HEK293T (cell line): Measurements from ENCODE around the gene ADAMTS15.

Experiments
- CTCF ChIA-PET: fragments of 350-600 bp; formaldehyde crosslinking; extraction: SDS; loops from one replicate; lab custom pipeline; 2021; ENCODE audit warnings: antibody characterized with exemption, inconsistent platforms; lab: Yijun Ruan, JAX
- POLR2A ChIA-PET: fragments of 350-600 bp; formaldehyde crosslinking; extraction: SDS; loops from one replicate; lab custom pipeline; 2020; ENCODE audit warnings: antibody characterized with exemption, inconsistent platforms; lab: Yijun Ruan, JAX
- DNase-seq: peaks from one replicate; pipeline ENCODE4 v3.0.0; 2012; ENCODE audit warnings: mixed read lengths; ENCODE audit errors: extremely low spot score
- ARNT ChIP-seq: fragments of 450-650 bp; IDR thresholded peaks from 2 replicates; pipeline ENCODE4 v1.6.1; 2017; ENCODE audit warnings: mild to moderate bottlenecking
- BHLHE40 ChIP-seq: fragments of 450-650 bp; IDR thresholded peaks from 2 replicates; pipeline ENCODE4 v1.6.1; 2016; ENCODE audit warnings: mild to moderate bottlenecking, moderate library complexity, borderline replicate concordance
- CTBP1 ChIP-seq: fragments of 450-650 bp; IDR thresholded peaks from 2 replicates; pipeline ENCODE4 v1.6.1; 2016; ENCODE audit warnings: borderline replicate concordance
- ELF4 ChIP-seq: fragments of 450-650 bp; IDR thresholded peaks from 2 replicates; pipeline ENCODE4 v1.6.1; 2017; ENCODE audit warnings: antibody characterized with exemption
- FOXA1 ChIP-seq: fragments of 450-650 bp; IDR thresholded peaks from 2 replicates; pipeline ENCODE4 v1.6.1; 2016; ENCODE audit warnings: mild to moderate bottlenecking
- FOXK2 ChIP-seq: fragments of 450-650 bp; IDR thresholded peaks from 2 replicates; pipeline ENCODE4 v1.6.1; 2016; ENCODE audit warnings: mild to moderate bottlenecking
- FOXM1 ChIP-seq: fragments of 450-650 bp; IDR thresholded peaks from 2 replicates; pipeline ENCODE4 v1.6.1; 2017; ENCODE audit warnings: mild to moderate bottlenecking, borderline replicate concordance
- HDGF ChIP-seq: fragments of 450-650 bp; IDR thresholded peaks from 2 replicates; pipeline ENCODE4 v1.6.1; 2017; ENCODE audit warnings: antibody characterized with exemption, borderline replicate concordance
- L3MBTL2 ChIP-seq: fragments of 450-650 bp; conservative IDR thresholded peaks from 2 replicates; pipeline ENCODE4 v1.6.1; 2016; ENCODE audit warnings: mild to moderate bottlenecking
- LEF1 ChIP-seq: fragments of 450-650 bp; IDR thresholded peaks from 2 replicates; pipeline ENCODE4 v1.6.1; 2017; ENCODE audit warnings: mild to moderate bottlenecking, borderline replicate concordance
- NFRKB ChIP-seq: fragments of 450-650 bp; IDR thresholded peaks from 2 replicates; pipeline ENCODE4 v1.6.1; 2016; ENCODE audit warnings: mild to moderate bottlenecking, moderate library complexity
- SP1 ChIP-seq: fragments of 450-650 bp; IDR thresholded peaks from 2 replicates; pipeline ENCODE4 v1.6.1; 2017
- SUZ12 ChIP-seq: fragments of 450-650 bp; IDR thresholded peaks from 2 replicates; pipeline ENCODE4 v1.6.1; 2016; ENCODE audit warnings: mild to moderate bottlenecking
- TARDBP ChIP-seq: fragments of 450-650 bp; IDR thresholded peaks from 2 replicates; pipeline ENCODE4 v1.6.1; 2016
- ZNF384 ChIP-seq: fragments of 450-650 bp; IDR thresholded peaks from 2 replicates; pipeline ENCODE4 v1.6.1; 2016
- TF ChIP-seq, protein P1 (sequence below): fragments of 450-650 bp; IDR thresholded peaks from 2 replicates; pipeline ENCODE4 v1.6.1; 2016

The ADAMTS15 gene

DNA sequence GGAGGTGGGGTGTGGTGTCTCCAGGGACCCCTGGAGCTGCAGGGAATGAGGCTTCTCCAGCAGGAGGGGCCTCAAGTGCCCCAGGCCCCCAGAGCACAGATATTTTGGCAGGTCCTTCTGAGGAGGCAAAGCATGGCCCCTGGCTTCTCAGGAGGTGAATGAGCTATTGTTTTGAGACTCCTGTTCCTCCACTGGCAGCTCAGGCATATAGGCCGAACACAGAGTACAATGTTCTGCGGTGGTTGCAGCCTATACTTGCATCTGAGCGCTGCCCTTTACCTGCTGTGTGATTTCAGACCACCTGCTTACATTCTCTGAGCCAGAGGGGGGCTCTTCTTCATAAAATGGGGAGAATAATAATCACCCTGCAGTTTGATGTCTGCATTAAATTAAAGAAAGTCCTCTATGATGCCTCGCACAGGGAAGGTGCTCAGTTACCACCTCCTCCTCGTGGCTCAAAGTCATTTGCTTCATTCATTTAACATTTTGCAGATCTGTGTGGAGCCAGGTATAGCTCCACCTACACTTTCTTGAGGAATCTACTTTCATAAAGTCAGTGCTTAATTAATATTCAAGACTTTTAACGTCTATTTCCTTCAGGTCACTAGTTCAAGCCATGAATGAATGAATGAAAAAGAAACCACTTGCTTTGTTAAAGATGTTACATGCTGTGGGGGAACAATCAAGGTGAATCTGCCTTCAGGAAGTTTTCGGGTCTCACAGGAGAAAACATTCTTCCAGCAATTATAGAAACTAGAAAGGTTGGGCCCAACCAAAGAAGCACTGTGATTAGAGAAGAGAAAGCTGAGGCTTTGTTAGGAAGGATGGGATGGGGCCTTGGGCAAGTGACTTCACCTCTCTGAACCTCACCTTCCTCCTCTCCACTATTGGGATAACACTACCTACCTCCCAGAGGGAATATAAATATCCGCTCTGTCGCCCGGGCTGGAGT is 68.4 kb downstream of the ADAMTS15 start:
- CTCF ChIA-PET: no interaction called here
- no peak for DNase-seq
- POLR2A ChIA-PET: no interaction called here
- no peak for TF ChIP-seq FOXM1
- no peak for TF ChIP-seq BHLHE40
- TF ChIP-seq ELF4: no peak
- no peak for TF ChIP-seq CTBP1
- no peak for TF ChIP-seq ZNF384
- TF ChIP-seq, protein P1, sequence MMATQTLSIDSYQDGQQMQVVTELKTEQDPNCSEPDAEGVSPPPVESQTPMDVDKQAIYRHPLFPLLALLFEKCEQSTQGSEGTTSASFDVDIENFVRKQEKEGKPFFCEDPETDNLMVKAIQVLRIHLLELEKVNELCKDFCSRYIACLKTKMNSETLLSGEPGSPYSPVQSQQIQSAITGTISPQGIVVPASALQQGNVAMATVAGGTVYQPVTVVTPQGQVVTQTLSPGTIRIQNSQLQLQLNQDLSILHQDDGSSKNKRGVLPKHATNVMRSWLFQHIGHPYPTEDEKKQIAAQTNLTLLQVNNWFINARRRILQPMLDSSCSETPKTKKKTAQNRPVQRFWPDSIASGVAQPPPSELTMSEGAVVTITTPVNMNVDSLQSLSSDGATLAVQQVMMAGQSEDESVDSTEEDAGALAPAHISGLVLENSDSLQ: no peak
- no peak for TF ChIP-seq L3MBTL2
- TF ChIP-seq FOXK2: no peak
- TF ChIP-seq NFRKB: no peak
- no peak for TF ChIP-seq TARDBP
- TF ChIP-seq SUZ12: no peak
- no peak for TF ChIP-seq ARNT
- TF ChIP-seq LEF1: no peak
- TF ChIP-seq FOXA1: no peak
- no peak for TF ChIP-seq HDGF
- TF ChIP-seq SP1: no peak

GRCh38 chr11:130518164-130518680 is 69.8 kb downstream of the ADAMTS15 start:
- TF ChIP-seq BHLHE40: no peak
- no peak for TF ChIP-seq FOXK2
- TF ChIP-seq L3MBTL2: no peak
- TF ChIP-seq ELF4: no peak
- TF ChIP-seq TARDBP: no peak
- TF ChIP-seq CTBP1: no peak
- no peak for TF ChIP-seq ARNT
- no peak for TF ChIP-seq HDGF
- DNase-seq: no peak
- CTCF ChIA-PET: no interaction called here
- POLR2A ChIA-PET: no interaction called here

DNA sequence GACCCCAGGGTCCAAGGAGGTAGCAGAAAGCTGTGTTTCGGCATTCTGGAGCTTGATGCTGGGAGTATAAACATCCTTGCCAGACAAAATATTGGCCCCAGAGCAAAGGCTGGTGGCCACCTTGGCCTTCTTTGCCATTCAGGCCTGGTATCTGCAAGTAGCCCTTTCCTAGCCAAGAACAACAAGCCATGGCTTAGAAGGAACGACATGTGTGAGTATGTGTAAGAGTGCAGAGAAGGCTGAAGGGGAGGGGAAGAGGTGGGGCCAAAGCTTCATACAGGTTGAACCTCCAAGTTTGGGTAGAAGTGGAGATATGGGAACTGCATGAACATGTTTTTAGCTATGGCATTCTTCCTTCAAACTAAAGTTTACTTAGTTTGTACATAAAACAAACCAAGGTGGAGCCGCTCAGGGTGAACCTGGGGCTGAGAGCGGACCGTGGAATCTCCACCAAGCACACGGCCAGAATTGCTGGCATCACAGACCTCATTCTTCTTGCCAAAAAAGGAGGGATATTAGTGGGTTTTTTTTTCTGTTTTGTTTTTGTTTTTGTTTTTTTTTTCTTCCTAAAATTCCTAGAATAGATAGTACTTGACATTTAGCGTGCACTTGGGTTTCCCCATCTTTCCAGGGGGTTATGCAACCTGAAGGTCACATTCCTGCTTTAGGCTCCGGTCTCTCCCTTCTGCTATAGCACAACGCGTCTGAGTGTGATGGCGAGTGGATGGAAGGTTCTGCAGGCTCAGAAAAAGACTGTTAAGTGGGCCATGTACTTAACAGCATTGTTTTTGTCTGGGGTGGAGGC is 70.9 kb downstream of the ADAMTS15 start:
- DNase-seq: no peak
- no peak for TF ChIP-seq CTBP1
- TF ChIP-seq HDGF: no peak
- no peak for TF ChIP-seq FOXM1
- no peak for TF ChIP-seq FOXK2
- TF ChIP-seq, protein P1: no peak
- no peak for TF ChIP-seq ELF4
- no peak for TF ChIP-seq ARNT
- ChIA-PET CTCF (interaction anchor here (0.6 kb wide), 1 partner anchor 9 kb away, joined by 4 read pairs; no protein-coding TSS in a partner anchor), POLR2A (no interaction called here)

- DNase-seq: no peak
- ChIA-PET POLR2A (no interaction called here), CTCF (no interaction called here)
- TF ChIP-seq ARNT (no peak), LEF1 (no peak), ZNF384 (no peak), SUZ12 (no peak), TARDBP (no peak), FOXK2 (no peak), NFRKB (no peak), HDGF (no peak), FOXA1 (no peak), CTBP1 (no peak), SP1 (no peak), L3MBTL2 (no peak), FOXM1 (no peak), BHLHE40 (no peak), ELF4 (no peak)
- TF ChIP-seq, protein P1: no peak
Observed at GRCh38 chr11:130520271-130520671, 71.8 kb downstream of the ADAMTS15 start.

DNA sequence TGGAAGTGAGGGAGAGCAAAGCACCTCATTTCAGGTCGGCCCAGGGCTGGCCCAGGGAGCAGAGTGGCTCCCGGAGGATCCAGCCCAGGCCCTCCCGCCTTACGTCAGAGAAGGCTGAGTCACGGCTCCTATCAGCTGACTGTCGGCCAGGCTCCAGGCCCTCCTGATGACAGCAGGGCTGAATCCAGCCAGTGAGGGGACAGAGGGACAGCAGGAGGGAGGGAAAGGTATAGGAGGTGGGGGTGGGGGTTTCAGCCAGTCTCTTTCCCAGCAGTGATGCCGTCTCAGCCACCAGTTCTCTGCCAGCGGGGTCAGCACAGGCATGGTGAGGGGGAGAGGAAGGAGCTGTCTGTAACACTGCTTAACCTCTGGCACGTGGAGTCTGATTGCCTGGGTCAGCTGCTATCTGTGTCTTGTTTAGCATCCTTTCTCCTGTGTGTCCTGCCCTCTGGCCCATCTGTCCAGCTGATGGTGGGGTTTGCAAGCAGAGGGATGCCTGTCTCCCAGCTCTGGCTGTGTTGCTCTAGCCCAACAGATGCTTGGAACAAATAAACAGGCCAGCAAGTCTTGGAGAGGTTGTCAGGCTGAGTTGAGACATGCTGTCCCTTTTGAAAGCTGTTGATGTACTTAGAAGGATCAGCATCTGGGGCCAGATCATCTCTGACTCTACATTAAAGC is 74.0 kb downstream of the ADAMTS15 start:
- ChIA-PET CTCF (no interaction called here), POLR2A (no interaction called here)
- TF ChIP-seq ZNF384: no peak
- no peak for TF ChIP-seq TARDBP
- no peak for TF ChIP-seq HDGF
- TF ChIP-seq ELF4: no peak
- TF ChIP-seq FOXM1: no peak
- TF ChIP-seq FOXK2: no peak
- no peak for TF ChIP-seq L3MBTL2
- TF ChIP-seq SP1: no peak
- no peak for TF ChIP-seq FOXA1
- TF ChIP-seq LEF1: no peak
- TF ChIP-seq, protein P1: no peak
- TF ChIP-seq NFRKB: no peak
- DNase-seq: peak; percentile 44
